ENCODE data around the gene OPN4. TPM values are rescaled to one million over a fixed set of nuclear protein-coding genes. Genes with fewer than 3 reads are reported as not detected.

OPN4 gene
- polyA plus RNA-seq, 2 of the 4 experiments (the other 2 are of a cell fraction), result not detected

DNA sequence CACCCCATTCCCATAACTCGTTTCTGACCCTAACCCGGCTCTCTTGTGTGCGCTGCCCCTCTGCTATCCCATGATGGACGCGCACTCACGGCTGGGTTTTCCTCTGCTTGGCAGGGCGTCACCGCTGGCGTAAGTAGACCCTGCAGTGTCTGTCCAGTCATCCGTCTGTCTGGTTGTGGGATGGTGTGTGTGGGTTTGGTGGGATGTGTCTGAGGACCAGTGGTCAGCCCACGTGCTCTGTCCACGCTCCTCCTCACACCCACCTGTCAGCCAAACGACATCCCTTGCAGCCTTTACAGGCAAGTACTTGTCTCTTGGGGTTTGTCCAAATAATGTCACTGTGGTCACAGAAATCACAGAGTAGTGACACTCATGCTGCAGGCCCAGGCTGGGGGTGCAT lies 34.8 kb downstream of the OPN4 start:
- CTCF ChIA-PET, result interaction anchor here (0.8 to 3.4 kb wide), 12 partner anchors 10 to 272 kb away, joined by 3 to 21 read pairs (median 5); partner anchors contain the start of gene LDB3

DNA sequence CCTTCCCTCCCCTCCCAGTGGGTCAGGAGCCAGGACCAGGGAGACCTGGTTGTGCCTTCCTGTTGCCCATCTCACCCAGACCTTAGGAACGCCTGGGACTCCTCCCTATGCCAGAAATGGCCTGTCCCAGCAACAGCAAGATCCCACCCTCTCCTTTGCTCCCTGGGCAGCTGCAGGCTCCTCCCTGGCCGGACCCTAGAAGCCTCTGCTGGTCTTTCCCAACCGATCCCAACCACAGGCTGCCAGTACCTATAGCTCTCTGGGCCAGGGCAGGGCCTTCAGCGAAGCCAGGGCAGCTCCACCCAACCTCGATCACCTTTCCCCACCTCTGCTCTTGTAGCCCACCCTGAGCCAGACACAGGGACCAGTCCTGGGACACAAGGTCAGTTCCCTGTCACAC lies 35.9 kb downstream of the OPN4 start:
- POLR2A ChIA-PET, result no interaction called here
- H3K9me3 ChIP-seq, result no peaks in the 10 kb centered on the region

More for the DNA sequence above, 34.8 kb downstream of the OPN4 start:
- DNase-seq (ENCODE audit: low read depth in 1 of 2, low spot score in 1 of 2) (no peak), FAIRE-seq (no peak), ATAC-seq (no peak)
- no peak overlapping the region for H3K4me3 ChIP-seq
- WGBS (ENCODE audit: missing lambda C conversion rate), result 71% methylated on average over 13 of the region's 13 CpGs
- no peak overlapping the region for H3K27ac ChIP-seq
- POLR2A ChIA-PET, result no interaction called here
- H3K4me2 ChIP-seq, result no peak overlapping the region
- no peaks in the 10 kb centered on the region for H3K9me3 ChIP-seq
- no peaks in the 10 kb centered on the region for H3K4me1 ChIP-seq
- TF ChIP-seq ZNF302 (CRISPR knock-in tag; IDR thresholded peaks at IDR 0.05) (no peak), RFX5 (IDR thresholded peaks at IDR 0.05) (no peak), NFE2L2 (conservative IDR thresholded peaks at IDR 0.05; ENCODE audit: low read length) (no peak), MAFK (IDR thresholded peaks at IDR 0.05; ENCODE audit: partially characterized antibody) (no peak), POLR2AphosphoS2 (conservative IDR thresholded peaks at IDR 0.05; ENCODE audit: low read length) (no peak), NPAS2 (CRISPR knock-in tag; IDR thresholded peaks at IDR 0.05; ENCODE audit: borderline replicate concordance) (no peak), CTCF (IDR thresholded peaks at IDR 0.05) (no peak), EHF (CRISPR knock-in tag; IDR thresholded peaks at IDR 0.05) (no peak), CEBPB (IDR thresholded peaks at IDR 0.05) (no peak), RNF2 (IDR thresholded peaks at IDR 0.05; ENCODE audit: borderline replicate concordance, low read depth) (no peak), TFCP2L1 (CRISPR knock-in tag; IDR thresholded peaks at IDR 0.05) (no peak), RAD21 (conservative IDR thresholded peaks at IDR 0.05 in 1 of 2, IDR thresholded peaks at IDR 0.05 in 1 of 2) (no peak), CBX2 (IDR thresholded peaks at IDR 0.05; ENCODE audit: borderline replicate concordance, low read depth) (no peak)
- TF ChIP-seq, protein P1, sequence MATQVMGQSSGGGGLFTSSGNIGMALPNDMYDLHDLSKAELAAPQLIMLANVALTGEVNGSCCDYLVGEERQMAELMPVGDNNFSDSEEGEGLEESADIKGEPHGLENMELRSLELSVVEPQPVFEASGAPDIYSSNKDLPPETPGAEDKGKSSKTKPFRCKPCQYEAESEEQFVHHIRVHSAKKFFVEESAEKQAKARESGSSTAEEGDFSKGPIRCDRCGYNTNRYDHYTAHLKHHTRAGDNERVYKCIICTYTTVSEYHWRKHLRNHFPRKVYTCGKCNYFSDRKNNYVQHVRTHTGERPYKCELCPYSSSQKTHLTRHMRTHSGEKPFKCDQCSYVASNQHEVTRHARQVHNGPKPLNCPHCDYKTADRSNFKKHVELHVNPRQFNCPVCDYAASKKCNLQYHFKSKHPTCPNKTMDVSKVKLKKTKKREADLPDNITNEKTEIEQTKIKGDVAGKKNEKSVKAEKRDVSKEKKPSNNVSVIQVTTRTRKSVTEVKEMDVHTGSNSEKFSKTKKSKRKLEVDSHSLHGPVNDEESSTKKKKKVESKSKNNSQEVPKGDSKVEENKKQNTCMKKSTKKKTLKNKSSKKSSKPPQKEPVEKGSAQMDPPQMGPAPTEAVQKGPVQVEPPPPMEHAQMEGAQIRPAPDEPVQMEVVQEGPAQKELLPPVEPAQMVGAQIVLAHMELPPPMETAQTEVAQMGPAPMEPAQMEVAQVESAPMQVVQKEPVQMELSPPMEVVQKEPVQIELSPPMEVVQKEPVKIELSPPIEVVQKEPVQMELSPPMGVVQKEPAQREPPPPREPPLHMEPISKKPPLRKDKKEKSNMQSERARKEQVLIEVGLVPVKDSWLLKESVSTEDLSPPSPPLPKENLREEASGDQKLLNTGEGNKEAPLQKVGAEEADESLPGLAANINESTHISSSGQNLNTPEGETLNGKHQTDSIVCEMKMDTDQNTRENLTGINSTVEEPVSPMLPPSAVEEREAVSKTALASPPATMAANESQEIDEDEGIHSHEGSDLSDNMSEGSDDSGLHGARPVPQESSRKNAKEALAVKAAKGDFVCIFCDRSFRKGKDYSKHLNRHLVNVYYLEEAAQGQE (IDR thresholded peaks at IDR 0.05), result no peak
- TF ChIP-seq, protein P2, sequence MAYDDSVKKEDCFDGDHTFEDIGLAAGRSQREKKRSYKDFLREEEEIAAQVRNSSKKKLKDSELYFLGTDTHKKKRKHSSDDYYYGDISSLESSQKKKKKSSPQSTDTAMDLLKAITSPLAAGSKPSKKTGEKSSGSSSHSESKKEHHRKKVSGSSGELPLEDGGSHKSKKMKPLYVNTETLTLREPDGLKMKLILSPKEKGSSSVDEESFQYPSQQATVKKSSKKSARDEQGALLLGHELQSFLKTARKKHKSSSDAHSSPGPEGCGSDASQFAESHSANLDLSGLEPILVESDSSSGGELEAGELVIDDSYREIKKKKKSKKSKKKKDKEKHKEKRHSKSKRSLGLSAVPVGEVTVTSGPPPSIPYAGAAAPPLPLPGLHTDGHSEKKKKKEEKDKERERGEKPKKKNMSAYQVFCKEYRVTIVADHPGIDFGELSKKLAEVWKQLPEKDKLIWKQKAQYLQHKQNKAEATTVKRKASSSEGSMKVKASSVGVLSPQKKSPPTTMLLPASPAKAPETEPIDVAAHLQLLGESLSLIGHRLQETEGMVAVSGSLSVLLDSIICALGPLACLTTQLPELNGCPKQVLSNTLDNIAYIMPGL (CRISPR knock-in tag; IDR thresholded peaks at IDR 0.05; ENCODE audit: borderline replicate concordance), result no peak

More for the DNA sequence above, 35.9 kb downstream of the OPN4 start:
- DNase-seq (ENCODE audit: low read depth in 1 of 2, low spot score in 1 of 2), result no peak
- CTCF ChIA-PET, result interaction anchor here (0.8 to 3.4 kb wide), 8 partner anchors 10 to 289 kb away, joined by 3 to 21 read pairs (median 5); no protein-coding TSS in a partner anchor
- no peak for ATAC-seq
- Histone ChIP-seq H3K4me2 (no peak overlapping the region), H3K27ac (no peak overlapping the region), H3K4me3 (no peak overlapping the region), H3K4me1 (no peaks in the 10 kb centered on the region)
- WGBS (ENCODE audit: missing lambda C conversion rate), result 53% methylated on average over 5 of the region's 5 CpGs
- no peak for FAIRE-seq
- TF ChIP-seq TFCP2L1 (CRISPR knock-in tag; IDR thresholded peaks at IDR 0.05) (no peak), EHF (CRISPR knock-in tag; IDR thresholded peaks at IDR 0.05) (no peak), ZFP36 (IDR thresholded peaks at IDR 0.05; ENCODE audit: borderline replicate concordance, partially characterized antibody) (no peak), FOSL2 (IDR thresholded peaks at IDR 0.05) (no peak), FOSL2 (CRISPR knock-in tag; IDR thresholded peaks at IDR 0.05) (no peak), RNF2 (IDR thresholded peaks at IDR 0.05; ENCODE audit: borderline replicate concordance, low read depth) (no peak), ZNF302 (CRISPR knock-in tag; IDR thresholded peaks at IDR 0.05) (no peak)
- TF ChIP-seq, protein P3, sequence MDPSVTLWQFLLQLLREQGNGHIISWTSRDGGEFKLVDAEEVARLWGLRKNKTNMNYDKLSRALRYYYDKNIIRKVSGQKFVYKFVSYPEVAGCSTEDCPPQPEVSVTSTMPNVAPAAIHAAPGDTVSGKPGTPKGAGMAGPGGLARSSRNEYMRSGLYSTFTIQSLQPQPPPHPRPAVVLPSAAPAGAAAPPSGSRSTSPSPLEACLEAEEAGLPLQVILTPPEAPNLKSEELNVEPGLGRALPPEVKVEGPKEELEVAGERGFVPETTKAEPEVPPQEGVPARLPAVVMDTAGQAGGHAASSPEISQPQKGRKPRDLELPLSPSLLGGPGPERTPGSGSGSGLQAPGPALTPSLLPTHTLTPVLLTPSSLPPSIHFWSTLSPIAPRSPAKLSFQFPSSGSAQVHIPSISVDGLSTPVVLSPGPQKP (IDR thresholded peaks at IDR 0.05; ENCODE audit: low read depth, low read length), result no peak
- TF ChIP-seq, protein P4, sequence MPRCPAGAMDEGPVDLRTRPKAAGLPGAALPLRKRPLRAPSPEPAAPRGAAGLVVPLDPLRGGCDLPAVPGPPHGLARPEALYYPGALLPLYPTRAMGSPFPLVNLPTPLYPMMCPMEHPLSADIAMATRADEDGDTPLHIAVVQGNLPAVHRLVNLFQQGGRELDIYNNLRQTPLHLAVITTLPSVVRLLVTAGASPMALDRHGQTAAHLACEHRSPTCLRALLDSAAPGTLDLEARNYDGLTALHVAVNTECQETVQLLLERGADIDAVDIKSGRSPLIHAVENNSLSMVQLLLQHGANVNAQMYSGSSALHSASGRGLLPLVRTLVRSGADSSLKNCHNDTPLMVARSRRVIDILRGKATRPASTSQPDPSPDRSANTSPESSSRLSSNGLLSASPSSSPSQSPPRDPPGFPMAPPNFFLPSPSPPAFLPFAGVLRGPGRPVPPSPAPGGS (IDR thresholded peaks at IDR 0.05), result no peak

Data from A549 (cell line).